C4-2B (cell line): ENCODE data around the gene CHST13.

ENCODE experiments used
- H3K27ac ChIP-seq: fragments of 450-650 bp; 2 replicates; pipeline ENCODE4 v1.5.1; 2017
- CTCF ChIP-seq: fragments of 450-650 bp; conservative IDR thresholded peaks from 2 replicates; pipeline ENCODE4 v1.5.1; 2017; ENCODE audit warnings: mild to moderate bottlenecking
- ZFX ChIP-seq: fragments of 450-650 bp; IDR thresholded peaks from 2 replicates; pipeline ENCODE4 v1.6.1; 2017

The CHST13 gene

GRCh38 chr3:126514161-126514560, 9.8 kb upstream of the CHST13 start:
- no peak for TF ChIP-seq ZFX
- TF ChIP-seq CTCF, result no peak

GRCh38 chr3:126515066-126515706, 8.8 kb upstream of the CHST13 start:
- TF ChIP-seq CTCF (no peak), ZFX (no peak)
- no peak overlapping the region for H3K27ac ChIP-seq

More at GRCh38 chr3:126514161-126514560, 9.8 kb upstream of the CHST13 start:
- no peak overlapping the region for H3K27ac ChIP-seq

- no peak for TF ChIP-seq ZFX
- no peak for TF ChIP-seq CTCF
- H3K27ac ChIP-seq, result no peak overlapping the region
Measured at GRCh38 chr3:126516152-126516935, 7.6 kb upstream of the CHST13 start.

GRCh38 chr3:126516936-126517290, 7.0 kb upstream of the CHST13 start:
- H3K27ac ChIP-seq, result no peak overlapping the region
- TF ChIP-seq CTCF (no peak), ZFX (no peak)

- no peak within 1 kb of the TSS for H3K27ac ChIP-seq
Measured at GRCh38 chr3:126517291-126517951, 6.5 kb upstream of the CHST13 start, which contains the start of gene UROC1. Gene UROC1 (minus strand): TSS chr3:126517773. CDS start chr3:126517719, 54 bp downstream.

GRCh38 chr3:126517986-126518778, 5.8 kb upstream of the CHST13 start:
- TF ChIP-seq CTCF, result no peak
- no peak for TF ChIP-seq ZFX

More at GRCh38 chr3:126517291-126517951, 6.5 kb upstream of the CHST13 start, which contains the start of gene UROC1:
- TF ChIP-seq CTCF, result no peak
- no peak for TF ChIP-seq ZFX

More at GRCh38 chr3:126517986-126518778, 5.8 kb upstream of the CHST13 start:
- H3K27ac ChIP-seq, result no peak overlapping the region
